Astrocyte of the cerebellum (primary cell): ENCODE data around the gene PEX16.

ENCODE experiments used
- DNase-seq: peaks from one replicate; pipeline ENCODE4 v3.0.0-alpha.2; 2011; ENCODE audit warnings: low read depth
- H3K4me3 ChIP-seq: 2 replicates; pipeline ENCODE4 v1.5.1; 2011; ENCODE audit warnings: mild to moderate bottlenecking, low read depth, low read length, moderate library complexity
- CTCF ChIP-seq: IDR thresholded peaks from 2 replicates; pipeline ENCODE4 v1.5.1; 2012; ENCODE audit warnings: low read length, low read depth, moderate library complexity, mild to moderate bottlenecking; ENCODE audit errors: missing control alignments
- in situ Hi-C: cut with HindIII; loops from 2 replicates; pipeline ENCODE4 v1.10.0; 2017; ENCODE audit warnings: low sequenced_read_pairs

Gene PEX16

GRCh38 chr11:45885921-45886721 is 31.6 kb downstream of the PEX16 start:
- no peak for TF ChIP-seq CTCF
- peak overlapping the region; percentile 39 for H3K4me3 ChIP-seq
- DNase-seq = no peak
- in situ Hi-C loops = no loop called here

- in situ Hi-C loops = no loop called here
Measured at GRCh38 chr11:45885274-45885920, 32.3 kb downstream of the PEX16 start, which contains the start of gene MAPK8IP1. Gene MAPK8IP1, plus strand, starts transcription at chr11:45885651. Its CDS starts 170 bp downstream, at chr11:45885821.

GRCh38 chr11:45884596-45885185 is 33.0 kb downstream of the PEX16 start:
- no peak overlapping the region for H3K4me3 ChIP-seq
- in situ Hi-C loops = no loop called here
- no peak for DNase-seq
- TF ChIP-seq CTCF = no peak

More at GRCh38 chr11:45885274-45885920, 32.3 kb downstream of the PEX16 start, which contains the start of gene MAPK8IP1:
- DNase-seq = no peak
- peak within 1 kb of the TSS; percentile 39 for H3K4me3 ChIP-seq
- no peak for TF ChIP-seq CTCF

- TF ChIP-seq CTCF = no peak
- no peak for DNase-seq
- H3K4me3 ChIP-seq = no peak overlapping the region
- in situ Hi-C loops = no loop called here
Measured at GRCh38 chr11:45881708-45882368, 35.8 kb downstream of the PEX16 start.

GRCh38 chr11:45880772-45881570 is 36.7 kb downstream of the PEX16 start:
- in situ Hi-C loops = no loop called here
- peak; percentile 83 for DNase-seq
- H3K4me3 ChIP-seq = no peak overlapping the region
- no peak for TF ChIP-seq CTCF
